Measurements from ENCODE around the gene BTBD16. TPM values are rescaled to one million over a fixed set of nuclear protein-coding genes. Genes with fewer than 3 reads are reported as not detected.

BTBD16 gene
- total RNA-seq, 2 experiments from 2014 or later, result not detected

GRCh38 chr10:122301811-122302115, 30.7 kb downstream of the BTBD16 start:
- intact Hi-C loops (cut with micrococcal nuclease), result no loop called here
- ChIA-PET POLR2A (interaction anchor here (0.7 kb wide), 1 partner anchor 1727 kb away, joined by 3 read pairs; no protein-coding TSS in a partner anchor), CTCF (interaction anchor here (1.1 to 2.9 kb wide), 4 partner anchors 22 to 265 kb away, joined by 3 to 21 read pairs (median 7); no protein-coding TSS in a partner anchor)
- Mint-ChIP-seq H3K36me3 (ENCODE audit: low read depth) (no peaks in the 10 kb centered on the region), H3K27ac (no peak overlapping the region), H3K9me3 (peaks cover 7% of the 10 kb centered on the region), H3K4me3 (no peak overlapping the region), H3K4me1 (ENCODE audit: low read depth) (no peaks in the 10 kb centered on the region), H3K27me3 (peaks cover 2% of the 10 kb centered on the region)
- ATAC-seq (no peak), DNase-seq (no peak)
- TF ChIP-seq, protein P1, sequence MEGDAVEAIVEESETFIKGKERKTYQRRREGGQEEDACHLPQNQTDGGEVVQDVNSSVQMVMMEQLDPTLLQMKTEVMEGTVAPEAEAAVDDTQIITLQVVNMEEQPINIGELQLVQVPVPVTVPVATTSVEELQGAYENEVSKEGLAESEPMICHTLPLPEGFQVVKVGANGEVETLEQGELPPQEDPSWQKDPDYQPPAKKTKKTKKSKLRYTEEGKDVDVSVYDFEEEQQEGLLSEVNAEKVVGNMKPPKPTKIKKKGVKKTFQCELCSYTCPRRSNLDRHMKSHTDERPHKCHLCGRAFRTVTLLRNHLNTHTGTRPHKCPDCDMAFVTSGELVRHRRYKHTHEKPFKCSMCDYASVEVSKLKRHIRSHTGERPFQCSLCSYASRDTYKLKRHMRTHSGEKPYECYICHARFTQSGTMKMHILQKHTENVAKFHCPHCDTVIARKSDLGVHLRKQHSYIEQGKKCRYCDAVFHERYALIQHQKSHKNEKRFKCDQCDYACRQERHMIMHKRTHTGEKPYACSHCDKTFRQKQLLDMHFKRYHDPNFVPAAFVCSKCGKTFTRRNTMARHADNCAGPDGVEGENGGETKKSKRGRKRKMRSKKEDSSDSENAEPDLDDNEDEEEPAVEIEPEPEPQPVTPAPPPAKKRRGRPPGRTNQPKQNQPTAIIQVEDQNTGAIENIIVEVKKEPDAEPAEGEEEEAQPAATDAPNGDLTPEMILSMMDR (IDR thresholded peaks at IDR 0.05), result no peak

DNA sequence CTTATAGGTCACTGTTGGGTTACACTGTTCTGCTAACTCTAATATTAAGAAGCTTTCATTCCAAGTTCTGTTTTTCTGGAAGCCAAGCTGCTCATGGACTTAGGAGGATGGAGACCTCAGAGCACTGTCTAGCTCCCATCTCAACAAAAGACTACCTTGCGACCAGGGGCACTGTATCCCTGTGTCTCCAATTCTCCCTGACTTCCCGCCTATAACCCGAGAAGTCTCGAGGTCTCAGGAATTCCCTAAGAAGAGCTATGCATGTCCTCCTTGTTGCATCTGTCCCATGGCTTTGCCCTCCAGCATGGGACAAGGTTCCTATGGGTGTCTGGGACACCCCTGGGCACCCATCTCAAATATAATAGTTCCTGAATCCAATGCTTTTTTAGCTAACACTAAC, 31.2 kb downstream of the BTBD16 start:
- no peaks in the 10 kb centered on the region for H3K4me1 Mint-ChIP-seq (ENCODE audit: low read depth)
- CTCF ChIA-PET, result interaction anchor here (1.1 to 2.9 kb wide), 4 partner anchors 21 to 264 kb away, joined by 3 to 21 read pairs (median 7); no protein-coding TSS in a partner anchor
- TF ChIP-seq, protein P1 (IDR thresholded peaks at IDR 0.05), result no peak
- H3K9me3 Mint-ChIP-seq, result peaks cover 7% of the 10 kb centered on the region
- DNase-seq (no peak), ATAC-seq (no peak)
- no peak overlapping the region for H3K4me3 Mint-ChIP-seq
- POLR2A ChIA-PET, result interaction anchor here (0.7 kb wide), 1 partner anchor 1727 kb away, joined by 3 read pairs; no protein-coding TSS in a partner anchor
- intact Hi-C loops (cut with micrococcal nuclease), result no loop called here
- no peaks in the 10 kb centered on the region for H3K36me3 Mint-ChIP-seq (ENCODE audit: low read depth)
- no peak overlapping the region for H3K27ac Mint-ChIP-seq
- no peaks in the 10 kb centered on the region for H3K27me3 Mint-ChIP-seq

GRCh38 chr10:122303271-122304053, 32.4 kb downstream of the BTBD16 start:
- ChIA-PET POLR2A (no interaction called here), CTCF (interaction anchor here (1.8 to 2.9 kb wide), 2 partner anchors 131 to 263 kb away, joined by 11 to 21 read pairs; no protein-coding TSS in a partner anchor)
- Mint-ChIP-seq H3K4me1 (ENCODE audit: low read depth) (no peaks in the 10 kb centered on the region), H3K36me3 (ENCODE audit: low read depth) (no peaks in the 10 kb centered on the region), H3K9me3 (peaks cover 7% of the 10 kb centered on the region), H3K27me3 (no peaks in the 10 kb centered on the region), H3K27ac (no peak overlapping the region), H3K4me3 (no peak overlapping the region)
- TF ChIP-seq, protein P1 (IDR thresholded peaks at IDR 0.05), result no peak
- DNase-seq (no peak), ATAC-seq (no peak)
- intact Hi-C loops (cut with micrococcal nuclease), result no loop called here

DNA sequence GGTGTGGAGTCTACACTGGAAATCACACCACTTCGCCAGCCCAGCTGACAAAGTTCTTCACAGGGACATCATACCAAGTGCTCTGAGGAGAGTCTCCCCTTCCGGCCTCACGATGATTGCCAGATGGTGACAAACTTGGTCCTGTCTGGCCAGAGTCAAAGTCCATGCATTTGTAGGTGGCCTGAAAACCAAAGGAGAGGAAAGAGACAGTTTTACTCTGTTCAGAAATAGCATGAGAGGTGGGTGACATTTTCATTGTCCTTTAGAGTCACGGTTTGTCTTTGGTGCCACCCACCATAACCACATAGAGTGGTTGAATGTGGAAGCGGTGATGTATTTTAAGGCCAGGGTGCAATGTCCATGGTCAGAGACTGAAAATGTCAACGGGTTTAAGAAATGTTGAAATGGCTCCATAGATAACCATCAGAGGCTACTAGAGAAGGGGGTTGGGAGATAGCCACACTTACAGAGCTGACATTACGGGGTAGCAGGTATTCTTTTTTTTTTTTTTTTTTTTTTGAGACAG, 33.0 kb downstream of the BTBD16 start:
- no peak for ATAC-seq
- H3K36me3 Mint-ChIP-seq (ENCODE audit: low read depth), result no peaks in the 10 kb centered on the region
- intact Hi-C loops (cut with micrococcal nuclease), result no loop called here
- no peaks in the 10 kb centered on the region for H3K4me1 Mint-ChIP-seq (ENCODE audit: low read depth)
- ChIA-PET POLR2A (no interaction called here), CTCF (no interaction called here)
- H3K27me3 Mint-ChIP-seq, result no peaks in the 10 kb centered on the region
- DNase-seq, result no peak
- TF ChIP-seq, protein P1 (IDR thresholded peaks at IDR 0.05), result no peak
- H3K27ac Mint-ChIP-seq, result no peak overlapping the region
- no peak overlapping the region for H3K4me3 Mint-ChIP-seq
- H3K9me3 Mint-ChIP-seq, result peaks cover 7% of the 10 kb centered on the region

DNA sequence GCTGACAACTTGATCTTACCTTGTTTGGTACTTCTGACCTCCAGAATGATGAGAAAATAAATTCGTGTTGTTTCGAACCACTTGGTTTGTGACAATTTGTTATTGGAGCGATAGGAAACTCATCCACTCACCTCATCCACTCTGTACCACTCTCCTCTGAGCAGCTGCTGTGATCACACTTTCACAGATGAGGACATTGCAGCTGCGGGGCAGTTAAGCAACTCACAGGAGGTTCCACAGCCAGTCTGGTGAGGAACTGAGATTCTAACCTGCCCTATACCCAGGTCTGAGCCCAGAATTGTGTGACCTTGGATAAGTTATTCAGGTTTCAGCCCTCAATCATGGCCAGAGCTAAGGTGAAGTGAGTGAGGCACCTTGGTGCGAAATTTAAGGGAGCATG, 35.2 kb downstream of the BTBD16 start:
- no peaks in the 10 kb centered on the region for H3K4me1 Mint-ChIP-seq (ENCODE audit: low read depth)
- H3K9me3 Mint-ChIP-seq, result peaks cover 7% of the 10 kb centered on the region
- DNase-seq (no peak), ATAC-seq (no peak)
- no peak overlapping the region for H3K4me3 Mint-ChIP-seq
- no peak overlapping the region for H3K27ac Mint-ChIP-seq
- intact Hi-C loops (cut with micrococcal nuclease), result no loop called here
- no peaks in the 10 kb centered on the region for H3K36me3 Mint-ChIP-seq (ENCODE audit: low read depth)
- ChIA-PET CTCF (interaction anchor here (2.4 kb wide), 1 partner anchor 129 kb away, joined by 8 read pairs; no protein-coding TSS in a partner anchor), POLR2A (no interaction called here)
- TF ChIP-seq, protein P1 (IDR thresholded peaks at IDR 0.05), result no peak
- H3K27me3 Mint-ChIP-seq, result peaks cover 10% of the 10 kb centered on the region

All from activated CD8-positive, alpha-beta T cell treated with anti-CD3 and anti-CD28 coated beads for 36 hours (primary cell).